ENCODE measurements around the gene MAP3K6.

DNA sequence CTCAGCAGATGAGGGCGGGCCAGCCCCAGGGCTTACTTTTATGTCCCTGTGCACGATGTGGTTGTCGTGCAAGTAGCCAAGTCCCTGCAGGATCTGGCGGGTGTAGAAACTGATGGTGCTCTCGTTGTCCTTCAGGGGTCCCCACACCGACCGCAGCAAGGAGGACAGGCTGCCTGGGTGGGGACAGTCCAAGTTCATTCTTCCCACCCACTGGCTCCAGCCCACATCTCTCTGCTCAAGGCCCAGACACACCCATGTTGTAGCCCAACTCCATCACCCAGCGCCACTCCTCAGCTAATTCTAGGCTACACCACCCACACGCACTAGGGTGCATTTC is 7.0 kb downstream of the MAP3K6 start:
- TF ChIP-seq EZH2phosphoT487 (IDR thresholded peaks at IDR 0.05; ENCODE audit: low read length) = no peak
- TF ChIP-seq CTCF (IDR thresholded peaks at IDR 0.05; ENCODE audit: low read length) = no peak
- no peak for TF ChIP-seq EZH2 (optimal IDR thresholded peaks at IDR 0.05; ENCODE audit: low read depth, low read length)

Data from MM.1S (cell line).